A549 (cell line): ENCODE results near the gene TNNI3.
"Not testable (repeated sequence)": the region's sequence is repeated elsewhere in the genome, so short reads cannot be mapped to it uniquely, and the experiment has no call there.

Experiments used
- CEBPB ChIP-seq, 2 experiments: fragments of >200 bp in 1 of 2; sonication (Bioruptor Twin) in 1 of 2; formaldehyde crosslinking in 1 of 2; IDR thresholded peaks; 2 replicates each; pipeline ENCODE4 v1.6.1; 2012 to 2016
- CHD2 ChIP-seq: fragments of 150-350 bp; IDR thresholded peaks from 2 replicates; pipeline ENCODE4 v1.6.1; 2014; ENCODE audit warnings: low read length; ENCODE audit not compliant: partially characterized antibody
- HDAC2 ChIP-seq: fragments of 200-600 bp; sonication (generic); IDR thresholded peaks from 2 replicates; pipeline ENCODE4 v1.6.1; 2016
- KDM1A ChIP-seq: fragments of 200-600 bp; sonication (generic); IDR thresholded peaks from 2 replicates; pipeline ENCODE4 v1.6.1; 2016; ENCODE audit warnings: low read depth, mild to moderate bottlenecking
- PBX3 ChIP-seq: IDR thresholded peaks from 2 replicates; pipeline ENCODE4 v1.6.1; 2012
- POLR2A ChIP-seq: IDR thresholded peaks from 2 replicates; pipeline ENCODE4 v1.6.1; 2012; ENCODE audit warnings: mild to moderate bottlenecking, low read length
- RAD21 ChIP-seq, 2 experiments: fragments of >200 bp in 1 of 2; sonication (Bioruptor Twin) in 1 of 2; formaldehyde crosslinking in 1 of 2; IDR thresholded peaks in 1 of 2; conservative IDR thresholded peaks in 1 of 2; 2 replicates in 1 of 2; 3 replicates in 1 of 2; pipeline ENCODE4 v1.6.1; 2012 to 2018; ENCODE audit warnings: inconsistent platforms in 1 of 2
- RNF2 ChIP-seq: fragments of 200-600 bp; sonication (generic); IDR thresholded peaks from 2 replicates; pipeline ENCODE4 v1.6.1; 2016; ENCODE audit warnings: low read depth, mild to moderate bottlenecking, antibody characterized with exemption, moderate library complexity, borderline replicate concordance
- SREBF2 ChIP-seq: fragments of 450-650 bp; IDR thresholded peaks from 2 replicates; pipeline ENCODE4 v1.6.1; 2014; ENCODE audit warnings: mild to moderate bottlenecking, moderate library complexity
- TF ChIP-seq, protein P1 (sequence below): fragments of >200 bp; sonication (Bioruptor Twin); formaldehyde crosslinking; IDR thresholded peaks from 3 replicates; pipeline ENCODE4 v1.5.1; 2016
- TF ChIP-seq, protein P2 (sequence below): IDR thresholded peaks from 2 replicates; pipeline ENCODE4 v1.6.1; 2012
- TF ChIP-seq, protein P3 (sequence below): fragments of 450-650 bp; IDR thresholded peaks from 2 replicates; pipeline ENCODE4 v1.6.1; 2014; ENCODE audit warnings: antibody characterized with exemption
- TF ChIP-seq, protein P4 (sequence below): fragments of 150-350 bp; IDR thresholded peaks from 2 replicates; pipeline ENCODE4 v1.6.1; 2014; ENCODE audit warnings: low read depth, mild to moderate bottlenecking, low read length

- not testable (repeated sequence) for TF ChIP-seq HDAC2; RNF2; POLR2A; PBX3; SREBF2; CEBPB (IDR thresholded peaks at IDR 0.05); CHD2; RAD21 (conservative IDR thresholded peaks at IDR 0.05 in 1 of 2, IDR thresholded peaks at IDR 0.05 in 1 of 2); KDM1A
- TF ChIP-seq, protein P1, sequence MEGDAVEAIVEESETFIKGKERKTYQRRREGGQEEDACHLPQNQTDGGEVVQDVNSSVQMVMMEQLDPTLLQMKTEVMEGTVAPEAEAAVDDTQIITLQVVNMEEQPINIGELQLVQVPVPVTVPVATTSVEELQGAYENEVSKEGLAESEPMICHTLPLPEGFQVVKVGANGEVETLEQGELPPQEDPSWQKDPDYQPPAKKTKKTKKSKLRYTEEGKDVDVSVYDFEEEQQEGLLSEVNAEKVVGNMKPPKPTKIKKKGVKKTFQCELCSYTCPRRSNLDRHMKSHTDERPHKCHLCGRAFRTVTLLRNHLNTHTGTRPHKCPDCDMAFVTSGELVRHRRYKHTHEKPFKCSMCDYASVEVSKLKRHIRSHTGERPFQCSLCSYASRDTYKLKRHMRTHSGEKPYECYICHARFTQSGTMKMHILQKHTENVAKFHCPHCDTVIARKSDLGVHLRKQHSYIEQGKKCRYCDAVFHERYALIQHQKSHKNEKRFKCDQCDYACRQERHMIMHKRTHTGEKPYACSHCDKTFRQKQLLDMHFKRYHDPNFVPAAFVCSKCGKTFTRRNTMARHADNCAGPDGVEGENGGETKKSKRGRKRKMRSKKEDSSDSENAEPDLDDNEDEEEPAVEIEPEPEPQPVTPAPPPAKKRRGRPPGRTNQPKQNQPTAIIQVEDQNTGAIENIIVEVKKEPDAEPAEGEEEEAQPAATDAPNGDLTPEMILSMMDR = not testable (repeated sequence)
- TF ChIP-seq, protein P2, sequence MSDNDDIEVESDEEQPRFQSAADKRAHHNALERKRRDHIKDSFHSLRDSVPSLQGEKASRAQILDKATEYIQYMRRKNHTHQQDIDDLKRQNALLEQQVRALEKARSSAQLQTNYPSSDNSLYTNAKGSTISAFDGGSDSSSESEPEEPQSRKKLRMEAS = not testable (repeated sequence)
- TF ChIP-seq, protein P3, sequence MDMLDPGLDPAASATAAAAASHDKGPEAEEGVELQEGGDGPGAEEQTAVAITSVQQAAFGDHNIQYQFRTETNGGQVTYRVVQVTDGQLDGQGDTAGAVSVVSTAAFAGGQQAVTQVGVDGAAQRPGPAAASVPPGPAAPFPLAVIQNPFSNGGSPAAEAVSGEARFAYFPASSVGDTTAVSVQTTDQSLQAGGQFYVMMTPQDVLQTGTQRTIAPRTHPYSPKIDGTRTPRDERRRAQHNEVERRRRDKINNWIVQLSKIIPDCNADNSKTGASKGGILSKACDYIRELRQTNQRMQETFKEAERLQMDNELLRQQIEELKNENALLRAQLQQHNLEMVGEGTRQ = not testable (repeated sequence)
- TF ChIP-seq, protein P4, sequence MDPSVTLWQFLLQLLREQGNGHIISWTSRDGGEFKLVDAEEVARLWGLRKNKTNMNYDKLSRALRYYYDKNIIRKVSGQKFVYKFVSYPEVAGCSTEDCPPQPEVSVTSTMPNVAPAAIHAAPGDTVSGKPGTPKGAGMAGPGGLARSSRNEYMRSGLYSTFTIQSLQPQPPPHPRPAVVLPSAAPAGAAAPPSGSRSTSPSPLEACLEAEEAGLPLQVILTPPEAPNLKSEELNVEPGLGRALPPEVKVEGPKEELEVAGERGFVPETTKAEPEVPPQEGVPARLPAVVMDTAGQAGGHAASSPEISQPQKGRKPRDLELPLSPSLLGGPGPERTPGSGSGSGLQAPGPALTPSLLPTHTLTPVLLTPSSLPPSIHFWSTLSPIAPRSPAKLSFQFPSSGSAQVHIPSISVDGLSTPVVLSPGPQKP = not testable (repeated sequence)
Measured at GRCh38 chr19:55172318-55172717, 14.8 kb upstream of the TNNI3 start.
